Measurements from ENCODE around the gene GPX4. TPM values are rescaled to one million over a fixed set of nuclear protein-coding genes. Genes with fewer than 3 reads are reported as not detected.

The GPX4 gene
- total RNA-seq, 1 experiment from 2014 or later = 577 TPM

DNA sequence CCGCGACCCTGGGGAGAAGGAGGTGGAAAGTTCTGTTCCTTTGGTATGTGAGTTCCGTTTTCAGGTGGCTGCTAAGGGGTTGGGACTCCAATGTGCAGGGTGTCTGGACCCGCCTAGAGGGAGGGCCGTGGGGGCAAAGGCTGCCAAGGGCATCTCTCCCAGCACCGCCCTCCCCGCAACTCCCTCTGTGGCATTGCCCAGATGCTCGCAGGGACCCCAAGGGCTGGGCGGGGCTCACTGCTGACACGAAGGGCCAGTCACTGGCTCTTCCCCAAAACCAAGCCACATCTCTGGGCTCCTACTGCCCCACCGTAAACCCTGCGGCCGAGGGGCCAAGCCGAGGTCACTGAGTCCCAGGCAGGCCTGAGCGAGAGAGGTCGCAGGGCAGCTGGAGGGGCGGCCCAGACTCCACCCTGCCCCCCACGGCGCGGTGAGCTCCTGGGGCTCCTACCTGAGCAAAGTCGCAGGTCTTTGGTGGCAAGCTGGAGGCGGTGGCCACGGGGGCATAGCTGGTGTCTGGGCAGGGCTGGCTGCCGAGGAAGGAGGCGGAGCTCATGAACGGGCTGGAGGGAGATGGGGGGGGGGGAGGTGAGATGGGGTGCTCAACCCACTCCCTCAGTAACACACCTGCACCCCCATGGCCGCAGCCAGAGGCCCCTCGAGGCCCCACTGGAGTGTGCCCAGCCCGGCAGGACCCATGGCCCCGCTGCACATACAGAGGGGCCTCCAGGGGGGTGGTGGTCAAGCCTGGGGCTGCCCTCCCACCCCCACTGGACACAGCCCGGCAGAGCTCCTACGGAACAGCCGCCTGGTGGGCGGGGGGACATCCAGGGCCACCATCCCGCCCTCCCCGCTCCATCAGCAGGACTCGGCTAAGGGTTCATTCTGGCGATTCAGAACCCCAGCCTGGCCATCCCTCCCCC, 43.3 kb downstream of the GPX4 start:
- POLR2A ChIA-PET = interaction anchor here (0.6 kb wide), 1 partner anchor 11 kb away, joined by 4 read pairs; no protein-coding TSS in a partner anchor
- Histone ChIP-seq H3K4me3 (ENCODE audit: low read depth in 2 of 2, low read length in 2 of 2) (no peak overlapping the region), H3K27me3 (ENCODE audit: control insufficient read depth, insufficient read depth, low read length) (no peaks in the 10 kb centered on the region), H3K36me3 (ENCODE audit: control insufficient read depth, insufficient read depth, low read length) (no peaks in the 10 kb centered on the region), H3K27ac (ENCODE audit: low read length) (peak overlapping the region; percentile 77), H3K4me1 (ENCODE audit: control insufficient read depth, insufficient read depth, low read length) (peaks cover 17% of the 10 kb centered on the region), H3K9me3 (ENCODE audit: control insufficient read depth, insufficient read depth, low read depth, low read length) (no peaks in the 10 kb centered on the region)
- CTCF ChIA-PET = interaction anchor here (0.6 kb wide), 3 partner anchors 13 to 16 kb away, joined by 4 to 8 read pairs (median 4); no protein-coding TSS in a partner anchor
- TF ChIP-seq POLR2AphosphoS5 (IDR thresholded peaks at IDR 0.05; ENCODE audit: low read depth, low read length) = no peak
- TF ChIP-seq TCF7L2 (IDR thresholded peaks at IDR 0.05; ENCODE audit: low read depth, low read length) = no peak
- TF ChIP-seq, protein P1, sequence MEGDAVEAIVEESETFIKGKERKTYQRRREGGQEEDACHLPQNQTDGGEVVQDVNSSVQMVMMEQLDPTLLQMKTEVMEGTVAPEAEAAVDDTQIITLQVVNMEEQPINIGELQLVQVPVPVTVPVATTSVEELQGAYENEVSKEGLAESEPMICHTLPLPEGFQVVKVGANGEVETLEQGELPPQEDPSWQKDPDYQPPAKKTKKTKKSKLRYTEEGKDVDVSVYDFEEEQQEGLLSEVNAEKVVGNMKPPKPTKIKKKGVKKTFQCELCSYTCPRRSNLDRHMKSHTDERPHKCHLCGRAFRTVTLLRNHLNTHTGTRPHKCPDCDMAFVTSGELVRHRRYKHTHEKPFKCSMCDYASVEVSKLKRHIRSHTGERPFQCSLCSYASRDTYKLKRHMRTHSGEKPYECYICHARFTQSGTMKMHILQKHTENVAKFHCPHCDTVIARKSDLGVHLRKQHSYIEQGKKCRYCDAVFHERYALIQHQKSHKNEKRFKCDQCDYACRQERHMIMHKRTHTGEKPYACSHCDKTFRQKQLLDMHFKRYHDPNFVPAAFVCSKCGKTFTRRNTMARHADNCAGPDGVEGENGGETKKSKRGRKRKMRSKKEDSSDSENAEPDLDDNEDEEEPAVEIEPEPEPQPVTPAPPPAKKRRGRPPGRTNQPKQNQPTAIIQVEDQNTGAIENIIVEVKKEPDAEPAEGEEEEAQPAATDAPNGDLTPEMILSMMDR (IDR thresholded peaks at IDR 0.05) = no peak
- no peak for TF ChIP-seq SIN3A (IDR thresholded peaks at IDR 0.05; ENCODE audit: borderline replicate concordance, insufficient read depth, low read depth, low read length)
- TF ChIP-seq, protein P2, sequence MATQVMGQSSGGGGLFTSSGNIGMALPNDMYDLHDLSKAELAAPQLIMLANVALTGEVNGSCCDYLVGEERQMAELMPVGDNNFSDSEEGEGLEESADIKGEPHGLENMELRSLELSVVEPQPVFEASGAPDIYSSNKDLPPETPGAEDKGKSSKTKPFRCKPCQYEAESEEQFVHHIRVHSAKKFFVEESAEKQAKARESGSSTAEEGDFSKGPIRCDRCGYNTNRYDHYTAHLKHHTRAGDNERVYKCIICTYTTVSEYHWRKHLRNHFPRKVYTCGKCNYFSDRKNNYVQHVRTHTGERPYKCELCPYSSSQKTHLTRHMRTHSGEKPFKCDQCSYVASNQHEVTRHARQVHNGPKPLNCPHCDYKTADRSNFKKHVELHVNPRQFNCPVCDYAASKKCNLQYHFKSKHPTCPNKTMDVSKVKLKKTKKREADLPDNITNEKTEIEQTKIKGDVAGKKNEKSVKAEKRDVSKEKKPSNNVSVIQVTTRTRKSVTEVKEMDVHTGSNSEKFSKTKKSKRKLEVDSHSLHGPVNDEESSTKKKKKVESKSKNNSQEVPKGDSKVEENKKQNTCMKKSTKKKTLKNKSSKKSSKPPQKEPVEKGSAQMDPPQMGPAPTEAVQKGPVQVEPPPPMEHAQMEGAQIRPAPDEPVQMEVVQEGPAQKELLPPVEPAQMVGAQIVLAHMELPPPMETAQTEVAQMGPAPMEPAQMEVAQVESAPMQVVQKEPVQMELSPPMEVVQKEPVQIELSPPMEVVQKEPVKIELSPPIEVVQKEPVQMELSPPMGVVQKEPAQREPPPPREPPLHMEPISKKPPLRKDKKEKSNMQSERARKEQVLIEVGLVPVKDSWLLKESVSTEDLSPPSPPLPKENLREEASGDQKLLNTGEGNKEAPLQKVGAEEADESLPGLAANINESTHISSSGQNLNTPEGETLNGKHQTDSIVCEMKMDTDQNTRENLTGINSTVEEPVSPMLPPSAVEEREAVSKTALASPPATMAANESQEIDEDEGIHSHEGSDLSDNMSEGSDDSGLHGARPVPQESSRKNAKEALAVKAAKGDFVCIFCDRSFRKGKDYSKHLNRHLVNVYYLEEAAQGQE (IDR thresholded peaks at IDR 0.05; ENCODE audit: insufficient read depth in 1 of 2, low read depth in 2 of 2, low read length in 1 of 2) = no peak
- no peak for DNase-seq (ENCODE audit: low read depth, low spot score)
- in situ Hi-C loops (cut with HindIII; ENCODE audit: low pct_unique_long_range_greater_than_20kb, low sequenced_read_pairs) = no loop called here
- intact Hi-C loops (cut with micrococcal nuclease; ENCODE audit: unreplicated experiment) = no loop called here
- no peak for ATAC-seq
- BruUV-seq (replicated peaks) = no TSS peak

DNA sequence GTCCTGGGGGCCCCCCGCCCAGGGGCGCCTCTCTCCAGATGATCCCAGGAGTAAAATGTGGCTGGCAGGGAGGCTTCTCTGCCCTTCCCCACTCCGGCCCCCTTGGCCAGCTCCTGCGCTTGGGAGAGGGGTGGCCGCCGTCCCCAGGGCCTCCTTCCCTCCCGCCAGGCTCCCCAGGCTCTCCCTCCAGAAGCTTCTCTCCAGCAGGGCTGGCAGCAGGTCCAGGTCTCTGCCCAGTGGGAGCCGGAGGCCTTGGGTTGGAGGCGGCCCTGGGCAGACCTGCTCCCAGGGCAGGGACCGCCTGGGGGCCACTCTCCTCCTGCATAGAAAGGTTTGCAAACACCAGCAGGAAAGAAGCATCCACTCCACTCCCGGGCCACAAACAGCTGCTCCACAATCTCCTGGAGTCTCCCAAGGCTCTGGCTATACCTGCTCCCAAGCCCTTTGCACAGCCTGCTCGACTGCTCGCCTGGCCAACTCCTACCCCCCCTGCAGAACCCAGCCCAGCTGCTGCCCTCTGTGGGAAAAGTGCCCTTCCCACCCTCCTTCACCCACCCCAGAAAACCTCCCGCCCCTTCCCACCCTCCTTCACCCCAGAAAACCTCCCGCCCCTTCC, 44.2 kb downstream of the GPX4 start:
- H3K27me3 ChIP-seq (ENCODE audit: control insufficient read depth, insufficient read depth, low read length) = no peaks in the 10 kb centered on the region
- no peaks in the 10 kb centered on the region for H3K9me3 ChIP-seq (ENCODE audit: control insufficient read depth, insufficient read depth, low read depth, low read length)
- H3K4me1 ChIP-seq (ENCODE audit: control insufficient read depth, insufficient read depth, low read length) = peaks cover 17% of the 10 kb centered on the region
- no peaks in the 10 kb centered on the region for H3K36me3 ChIP-seq (ENCODE audit: control insufficient read depth, insufficient read depth, low read length)
- no peak overlapping the region for H3K4me3 ChIP-seq (ENCODE audit: low read depth in 2 of 2, low read length in 2 of 2)
- POLR2A ChIA-PET = no interaction called here
- peak overlapping the region; percentile 77 for H3K27ac ChIP-seq (ENCODE audit: low read length)
- intact Hi-C loops (cut with micrococcal nuclease; ENCODE audit: unreplicated experiment) (no loop called here), in situ Hi-C loops (cut with HindIII; ENCODE audit: low pct_unique_long_range_greater_than_20kb, low sequenced_read_pairs) (no loop called here)
- ATAC-seq = peak; percentile 53
- DNase-seq (ENCODE audit: low read depth, low spot score) = no peak
- CTCF ChIA-PET = no interaction called here
- TF ChIP-seq POLR2AphosphoS5 (IDR thresholded peaks at IDR 0.05; ENCODE audit: low read depth, low read length) (no peak), SIN3A (IDR thresholded peaks at IDR 0.05; ENCODE audit: borderline replicate concordance, insufficient read depth, low read depth, low read length) (no peak), TCF7L2 (IDR thresholded peaks at IDR 0.05; ENCODE audit: low read depth, low read length) (no peak)
- TF ChIP-seq, protein P1 (IDR thresholded peaks at IDR 0.05) = no peak
- TF ChIP-seq, protein P2 (IDR thresholded peaks at IDR 0.05; ENCODE audit: insufficient read depth in 1 of 2, low read depth in 2 of 2, low read length in 1 of 2) = no peak
- BruUV-seq (replicated peaks) = no TSS peak

All from Panc1 (cell line).